ENCODE measurements around the gene GATA5.

The GATA5 gene

GRCh38 chr20:62472138-62472940 lies 3.5 kb downstream of the GATA5 start:
- DNase-seq (ENCODE audit: low spot score) = no peak

GRCh38 chr20:62470459-62470858 lies 5.3 kb downstream of the GATA5 start:
- no peak for DNase-seq (ENCODE audit: low spot score)

GRCh38 chr20:62470001-62470400 lies 5.8 kb downstream of the GATA5 start:
- DNase-seq (ENCODE audit: low spot score) = no peak

DNA sequence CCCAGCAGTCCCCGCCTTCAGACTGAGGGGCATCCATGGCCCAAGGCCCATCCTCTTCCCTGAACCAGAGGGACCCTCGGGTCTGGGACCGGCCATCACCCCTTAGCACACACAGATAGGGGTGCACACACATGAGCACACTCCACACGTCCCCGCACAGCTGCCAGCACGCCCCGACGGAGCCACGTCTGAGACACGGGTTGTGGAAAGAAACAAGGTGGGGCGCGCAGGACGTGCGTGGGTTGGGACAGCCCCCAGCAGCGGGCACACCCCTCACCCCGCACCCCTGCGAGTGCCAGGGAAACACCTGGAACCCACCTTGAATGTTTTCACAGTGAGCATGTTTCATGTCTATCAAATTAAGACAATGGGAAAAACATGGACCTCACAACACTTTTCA lies 6.4 kb downstream of the GATA5 start:
- DNase-seq (ENCODE audit: low spot score) = no peak

DNA sequence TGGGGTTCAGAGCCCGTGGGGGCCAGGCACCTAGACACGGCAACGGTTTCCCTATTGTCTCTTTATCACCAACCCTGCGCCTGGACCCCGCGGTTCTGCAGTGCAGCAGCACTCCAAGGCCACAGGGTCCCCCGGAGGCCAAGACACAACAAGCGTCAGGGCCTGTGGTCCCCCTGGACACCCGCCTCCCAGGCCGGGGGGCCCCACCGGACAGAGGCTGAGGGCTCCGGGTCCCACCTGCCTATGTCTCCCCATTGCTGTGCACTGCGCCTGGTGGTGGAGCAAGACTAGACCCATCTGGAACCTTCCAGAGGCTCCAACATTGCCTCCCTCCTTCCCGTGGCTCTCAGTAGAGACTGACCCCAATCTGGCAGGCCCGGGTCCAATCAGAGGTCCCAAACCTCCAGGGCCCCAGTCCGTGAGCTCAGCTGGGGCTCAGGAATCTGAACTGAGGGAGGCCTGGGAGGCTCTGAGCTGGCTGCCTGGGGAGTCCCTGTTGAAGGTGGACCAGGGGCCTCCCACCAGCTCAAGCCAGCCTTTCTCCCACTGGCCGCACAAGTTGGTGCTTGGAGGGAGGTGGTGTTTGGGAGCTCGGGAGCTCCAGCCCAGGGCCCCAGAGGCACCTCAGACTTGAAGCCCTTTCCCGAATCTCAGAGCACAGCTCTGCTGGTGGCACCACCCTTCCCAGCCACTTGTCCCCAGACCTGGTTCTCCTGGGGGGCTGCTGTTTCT lies 8.8 kb downstream of the GATA5 start:
- no peak for DNase-seq (ENCODE audit: low spot score)

DNA sequence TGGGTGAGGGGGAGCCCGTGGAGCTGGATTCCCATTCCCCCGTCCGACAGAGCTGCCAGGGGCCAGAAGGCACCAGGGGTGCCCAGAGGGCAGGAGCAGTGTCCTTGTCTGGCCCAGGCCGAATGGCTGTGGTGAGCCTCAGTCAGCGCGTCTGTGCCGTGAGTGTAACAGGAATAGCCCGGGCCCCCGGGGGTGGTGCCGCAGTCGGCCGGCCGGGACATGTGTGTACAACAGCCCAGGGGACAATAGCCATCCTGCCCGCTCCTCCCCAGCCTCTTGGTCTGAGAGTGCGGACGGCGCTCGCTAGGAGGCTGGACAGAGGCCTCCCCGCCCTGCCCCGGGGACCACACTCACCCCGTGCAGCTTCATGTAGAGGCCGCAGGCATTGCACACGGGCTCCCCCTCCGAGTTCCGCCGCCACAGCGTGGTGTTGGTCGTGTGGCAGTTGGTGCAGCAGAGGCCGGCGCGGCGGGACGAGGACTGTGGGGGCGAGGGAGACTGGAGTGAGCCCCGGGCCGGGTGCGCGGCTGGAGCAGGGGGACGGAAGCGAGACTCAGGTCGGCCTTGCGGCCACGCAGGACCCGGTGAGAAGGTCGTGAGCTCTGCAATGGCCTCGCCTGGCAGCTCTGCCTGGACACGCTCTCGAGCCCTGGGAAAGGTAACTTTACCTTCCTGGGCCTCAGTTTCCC lies 9.6 kb downstream of the GATA5 start:
- no peak for DNase-seq (ENCODE audit: low spot score)

- no peak for DNase-seq (ENCODE audit: low spot score)
Measured at GRCh38 chr20:62464990-62465389, 10.8 kb downstream of the GATA5 start.

DNA sequence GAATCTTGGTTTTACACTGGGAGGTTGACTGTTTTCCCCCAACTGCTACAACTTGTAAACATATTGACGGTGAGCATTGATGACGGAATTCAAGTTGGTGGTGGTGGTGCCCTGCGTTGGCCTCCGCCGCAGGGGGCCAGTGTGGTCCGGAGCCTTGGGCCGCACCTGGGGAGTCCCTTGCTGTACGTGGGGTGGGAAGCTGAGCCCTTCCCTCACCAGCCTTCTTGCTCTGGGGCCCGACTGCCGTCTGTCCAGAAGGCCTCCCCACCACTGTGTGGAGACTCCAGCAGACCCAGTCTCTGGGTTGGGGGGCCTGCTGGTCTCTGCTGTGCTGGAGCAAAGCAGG lies 11.4 kb downstream of the GATA5 start:
- no peak for DNase-seq (ENCODE audit: low spot score)

DNA sequence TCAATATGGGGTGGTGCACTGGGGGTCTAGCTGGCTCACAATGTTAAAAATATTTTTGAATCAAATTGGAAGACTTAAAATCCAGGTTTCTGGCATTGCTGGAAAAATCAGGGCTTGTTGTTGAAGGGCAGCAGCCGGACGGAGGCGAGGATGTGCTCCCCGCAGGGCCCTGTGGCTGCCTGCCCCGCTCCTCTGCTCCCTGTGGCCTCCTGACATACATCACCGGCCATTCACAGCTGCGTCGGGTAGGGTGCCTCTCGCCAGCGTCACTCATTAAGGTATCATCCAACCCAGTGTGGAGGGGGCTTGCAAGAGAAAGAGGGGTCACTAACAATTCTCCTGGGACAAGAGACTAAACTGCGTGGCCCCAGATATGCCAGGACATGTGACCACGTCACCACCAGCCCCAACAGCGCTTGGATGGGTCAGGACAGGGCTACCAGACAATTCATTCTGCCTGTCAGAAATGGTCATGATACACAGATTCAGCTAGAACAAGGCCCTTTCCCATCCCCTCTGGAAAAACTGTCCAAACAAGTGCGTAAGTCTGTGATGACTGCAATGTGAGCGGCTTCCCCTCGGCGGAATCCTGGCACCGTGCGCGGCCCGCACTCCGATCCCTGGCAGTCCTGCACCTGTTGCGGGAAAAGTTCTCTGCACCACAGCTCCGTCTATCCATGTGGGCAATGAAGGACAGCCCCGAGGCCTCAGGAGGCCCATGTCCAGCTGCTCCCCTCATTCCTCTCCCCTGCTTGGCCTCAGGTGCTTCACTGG lies 12.0 kb downstream of the GATA5 start:
- DNase-seq (ENCODE audit: low spot score) = no peak

DNA sequence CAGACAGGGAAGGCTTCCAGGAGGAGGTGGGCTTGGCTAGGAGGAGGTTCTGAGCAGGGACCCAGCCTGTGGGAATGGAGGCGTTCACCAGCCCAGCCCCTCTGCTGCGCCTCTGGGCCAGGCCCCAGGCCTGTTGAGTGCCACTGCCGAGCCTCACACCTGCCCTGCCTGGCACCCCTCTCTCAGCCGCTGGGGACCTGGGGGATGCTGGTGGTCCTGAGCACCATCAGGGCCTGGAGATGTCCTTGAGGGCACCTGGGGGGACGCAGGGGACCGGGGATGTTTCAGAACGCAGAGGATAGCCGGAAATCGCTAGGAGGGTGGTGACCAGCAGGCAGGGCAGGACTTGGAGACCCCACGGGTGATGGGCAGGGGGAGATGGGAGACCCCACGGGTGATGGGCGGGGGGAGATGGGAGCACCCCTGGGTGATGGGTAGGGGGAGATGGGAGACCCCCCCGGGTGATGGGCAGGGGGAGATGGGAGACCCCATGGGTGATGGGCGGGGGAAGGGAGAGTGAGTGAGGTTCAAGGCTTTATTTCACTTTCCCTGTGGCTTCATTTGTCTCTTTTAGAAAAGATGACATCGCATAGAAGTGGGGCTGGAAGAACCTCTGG lies 12.7 kb downstream of the GATA5 start:
- DNase-seq (ENCODE audit: low spot score) = no peak

DNA sequence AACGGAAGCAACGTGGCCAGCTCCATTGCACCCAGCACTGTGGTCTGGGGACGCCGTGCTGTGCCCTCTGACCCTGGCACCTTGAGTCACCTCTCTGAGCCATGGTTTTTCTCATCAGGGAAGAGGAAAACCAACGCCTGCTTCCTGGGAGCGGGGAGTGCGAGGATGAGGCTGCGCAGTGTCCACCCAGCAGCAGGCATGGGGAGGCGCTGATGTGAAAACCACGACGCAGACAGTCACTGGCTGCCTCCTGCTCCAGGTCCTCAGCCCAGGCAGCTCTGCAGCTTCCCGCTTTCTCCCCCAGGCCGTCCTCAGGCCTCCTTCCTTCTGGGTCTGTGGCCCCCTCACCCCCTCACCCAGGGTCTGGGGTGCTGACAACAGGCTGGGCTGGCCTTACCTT lies 14.0 kb downstream of the GATA5 start:
- DNase-seq (ENCODE audit: low spot score) = no peak

GRCh38 chr20:62461157-62461556 lies 14.6 kb downstream of the GATA5 start:
- DNase-seq (ENCODE audit: low spot score) = no peak

- DNase-seq (ENCODE audit: low spot score) = no peak
Measured at GRCh38 chr20:62460678-62461077, 15.1 kb downstream of the GATA5 start.

- no peak for DNase-seq (ENCODE audit: low spot score)
Measured at GRCh38 chr20:62459488-62459887, 16.3 kb downstream of the GATA5 start.

DNA sequence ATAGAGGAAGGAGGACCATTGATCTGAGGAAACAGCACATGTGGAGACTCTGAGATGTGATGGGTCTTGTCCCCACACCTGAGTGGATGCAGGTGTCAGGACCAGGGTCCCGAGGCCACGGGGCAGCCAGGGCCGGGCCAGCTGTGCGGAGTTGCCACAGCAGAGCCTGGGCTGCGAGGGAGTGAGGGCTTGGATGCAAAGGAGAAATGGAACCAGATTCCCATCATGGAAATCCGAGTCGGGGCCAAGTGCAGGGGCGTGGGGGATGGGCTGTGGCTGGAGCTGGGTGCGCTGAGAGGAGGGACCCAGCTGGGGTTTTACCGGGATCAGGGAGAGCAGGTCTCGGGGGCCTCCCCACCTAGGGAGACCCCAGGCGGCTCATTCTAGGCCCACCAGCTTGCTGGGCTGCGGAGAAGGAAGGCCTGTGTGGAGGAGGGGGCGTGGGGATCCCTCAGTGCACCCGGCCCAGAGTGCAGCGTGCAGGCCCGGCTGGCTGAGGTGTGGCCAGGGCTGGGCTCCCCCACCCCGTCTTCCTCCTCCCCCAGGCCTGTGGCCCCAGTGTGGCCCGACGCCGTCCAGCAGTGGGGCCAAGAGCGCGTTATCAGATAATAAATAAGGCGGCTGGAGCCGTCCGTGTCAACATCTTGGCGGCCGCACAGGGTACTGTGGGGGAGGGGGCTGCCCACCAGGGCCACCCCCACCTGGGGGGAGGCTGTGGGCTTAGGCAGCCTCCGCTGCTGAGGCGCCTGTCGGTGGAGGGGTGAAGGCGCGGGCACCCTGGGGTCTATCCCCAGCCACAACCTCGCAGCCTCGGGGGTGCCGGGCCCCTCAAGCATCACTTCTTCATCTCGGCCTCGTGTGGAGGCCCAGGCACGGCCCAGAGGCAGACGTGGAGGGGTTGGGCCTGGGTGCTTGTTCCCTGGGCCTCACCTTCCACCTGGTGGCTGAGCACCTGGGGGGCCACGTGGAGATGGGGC lies 17.2 kb downstream of the GATA5 start:
- no peak for DNase-seq (ENCODE audit: low spot score)

- no peak for DNase-seq (ENCODE audit: low spot score)
Measured at GRCh38 chr20:62457831-62458230, 18.0 kb downstream of the GATA5 start.

- no peak for DNase-seq (ENCODE audit: low spot score)
Measured at GRCh38 chr20:62457098-62457497, 18.7 kb downstream of the GATA5 start.

GRCh38 chr20:62455929-62456328 lies 19.9 kb downstream of the GATA5 start:
- DNase-seq (ENCODE audit: low spot score) = no peak

DNA sequence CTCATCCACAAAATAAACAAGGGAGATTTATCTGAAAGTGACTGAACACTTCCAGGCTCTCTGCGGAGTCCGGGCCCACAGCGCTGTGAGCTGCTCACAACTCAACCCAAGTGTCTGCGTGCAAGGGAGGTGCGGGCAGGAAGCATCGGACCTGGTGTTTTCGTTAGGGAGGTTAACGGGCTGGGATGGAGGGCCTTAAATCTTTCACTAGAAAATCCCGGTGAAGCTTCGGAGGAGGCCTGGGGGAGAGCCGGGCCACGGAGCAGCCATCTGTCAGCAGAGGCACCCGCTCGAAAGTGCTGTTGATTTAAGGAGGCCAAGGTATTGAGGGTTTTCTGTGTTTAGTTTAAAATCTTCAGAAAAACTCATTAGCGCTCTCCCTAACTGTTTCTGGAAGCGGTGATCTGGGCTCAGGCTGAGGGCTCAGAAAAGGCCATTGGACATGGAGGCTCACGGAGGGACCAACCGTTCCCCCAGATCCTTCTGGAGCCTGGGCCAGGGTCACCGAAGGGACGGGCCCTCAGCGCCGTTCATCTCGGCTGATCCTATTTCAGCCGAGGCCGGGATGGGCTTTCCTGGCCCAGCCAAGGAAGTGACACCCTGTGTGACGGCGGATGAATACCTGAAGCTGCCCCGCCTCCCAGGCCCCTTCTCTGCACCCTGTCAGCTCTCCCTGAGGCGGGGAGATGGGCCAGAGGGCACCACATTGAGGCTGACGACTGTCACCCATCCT lies 20.7 kb downstream of the GATA5 start:
- DNase-seq (ENCODE audit: low spot score) = no peak
